ENCODE measurements around the gene GLE1. TPM values are rescaled to one million over a fixed set of nuclear protein-coding genes. Genes with fewer than 3 reads are reported as not detected.
A peak's percentile ranks its signal among the peaks of the same experiment; 100 is the strongest.

Gene GLE1
- total RNA-seq, 1 donor, result 19.2 TPM

DNA sequence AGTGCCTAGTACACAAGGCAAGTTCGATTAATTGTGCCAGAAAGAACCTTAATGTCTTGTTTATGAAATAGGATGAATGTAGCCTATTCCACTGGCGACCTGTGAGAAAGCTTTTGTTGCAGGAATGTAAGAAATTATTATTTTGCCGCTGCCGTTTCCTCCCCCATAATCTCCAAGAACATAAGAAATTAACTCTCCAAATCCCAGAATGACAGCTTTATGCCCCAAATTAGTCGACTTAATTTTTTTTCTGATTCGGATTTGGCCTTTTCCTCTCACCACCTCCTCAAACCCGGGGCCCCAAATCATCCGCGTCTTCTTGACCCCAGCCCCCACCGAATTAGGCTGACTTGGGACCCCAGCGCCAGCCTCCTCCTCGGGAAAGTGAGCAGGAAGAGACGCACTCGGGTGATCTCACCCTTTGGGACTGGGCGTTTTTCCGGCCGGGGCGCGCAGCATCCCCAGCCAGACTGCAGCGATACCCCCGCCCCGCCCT, 47.2 kb downstream of the GLE1 start:
- Histone ChIP-seq H3K27ac (ENCODE audit: low read depth, low read length) (peak overlapping the region; percentile 77), H3K4me3 (ENCODE audit: insufficient read depth, low read length) (peak overlapping the region; percentile 93), H3K79me2 (ENCODE audit: insufficient read depth, low read length) (peaks cover 42% of the 10 kb centered on the region), H2AFZ (ENCODE audit: low read length) (peak overlapping the region; percentile 62), H3K4me1 (ENCODE audit: insufficient read depth, low read length) (peaks cover 55% of the 10 kb centered on the region), H3K4me2 (ENCODE audit: insufficient read depth, low read length) (peak overlapping the region; percentile 90), H3K27me3 (ENCODE audit: insufficient read depth, low read length) (no peaks in the 10 kb centered on the region), H3K9me3 (ENCODE audit: low read depth, low read length) (no peaks in the 10 kb centered on the region), H4K20me1 (ENCODE audit: insufficient read depth, low read length) (peaks cover 38% of the 10 kb centered on the region), H3K36me3 (ENCODE audit: insufficient read depth, low read length) (peaks cover 3% of the 10 kb centered on the region)
- TF ChIP-seq, protein P1, sequence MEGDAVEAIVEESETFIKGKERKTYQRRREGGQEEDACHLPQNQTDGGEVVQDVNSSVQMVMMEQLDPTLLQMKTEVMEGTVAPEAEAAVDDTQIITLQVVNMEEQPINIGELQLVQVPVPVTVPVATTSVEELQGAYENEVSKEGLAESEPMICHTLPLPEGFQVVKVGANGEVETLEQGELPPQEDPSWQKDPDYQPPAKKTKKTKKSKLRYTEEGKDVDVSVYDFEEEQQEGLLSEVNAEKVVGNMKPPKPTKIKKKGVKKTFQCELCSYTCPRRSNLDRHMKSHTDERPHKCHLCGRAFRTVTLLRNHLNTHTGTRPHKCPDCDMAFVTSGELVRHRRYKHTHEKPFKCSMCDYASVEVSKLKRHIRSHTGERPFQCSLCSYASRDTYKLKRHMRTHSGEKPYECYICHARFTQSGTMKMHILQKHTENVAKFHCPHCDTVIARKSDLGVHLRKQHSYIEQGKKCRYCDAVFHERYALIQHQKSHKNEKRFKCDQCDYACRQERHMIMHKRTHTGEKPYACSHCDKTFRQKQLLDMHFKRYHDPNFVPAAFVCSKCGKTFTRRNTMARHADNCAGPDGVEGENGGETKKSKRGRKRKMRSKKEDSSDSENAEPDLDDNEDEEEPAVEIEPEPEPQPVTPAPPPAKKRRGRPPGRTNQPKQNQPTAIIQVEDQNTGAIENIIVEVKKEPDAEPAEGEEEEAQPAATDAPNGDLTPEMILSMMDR (IDR thresholded peaks at IDR 0.05; ENCODE audit: extremely low read depth, low read depth, low read length), result no peak
- peak; percentile 58 for DNase-seq (ENCODE audit: insufficient read length, low spot score, missing footprints)

DNA sequence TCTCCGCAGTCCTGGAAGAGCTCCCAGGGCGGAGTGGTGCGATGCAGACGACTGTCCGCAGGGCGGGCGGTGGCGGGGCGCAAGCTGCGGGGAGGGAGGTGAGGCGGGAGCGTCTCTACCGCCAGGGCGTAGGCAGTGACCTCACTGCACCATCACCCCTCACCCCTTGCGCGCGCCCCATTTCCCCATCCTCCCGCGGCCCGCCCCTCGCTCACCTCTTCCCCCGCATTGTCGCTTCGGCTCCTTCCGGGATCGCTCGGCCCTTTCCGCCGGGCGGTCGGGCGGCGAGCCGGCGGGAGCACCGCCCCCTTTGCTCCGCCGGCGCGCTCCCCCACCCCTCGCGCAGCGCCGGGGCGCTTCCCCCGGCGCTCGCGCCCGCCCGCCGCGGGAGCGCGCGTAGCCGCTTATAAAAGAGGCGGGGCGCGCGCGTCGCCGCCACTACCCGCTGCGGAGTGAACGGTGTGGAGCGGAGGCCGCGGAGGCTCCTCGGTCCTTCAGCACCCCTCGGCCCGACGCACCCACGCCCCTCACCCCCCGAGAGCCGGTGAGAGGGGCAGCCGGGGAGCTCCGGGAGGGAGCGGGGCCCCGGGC, 47.7 kb downstream of the GLE1 start, which contains the start of gene SPTAN1:
TSS of gene SPTAN1 (plus strand) at position 435 of the 591 bp plus-strand sequence. CDS start 14,154 bp downstream, outside the sequence.
- H3K36me3 ChIP-seq (ENCODE audit: insufficient read depth, low read length), result peaks cover 5% of the 10 kb centered on the region
- H3K4me2 ChIP-seq (ENCODE audit: insufficient read depth, low read length), result peak within 1 kb of the TSS; percentile 90
- H4K20me1 ChIP-seq (ENCODE audit: insufficient read depth, low read length), result peaks cover 44% of the 10 kb centered on the region
- H3K4me1 ChIP-seq (ENCODE audit: insufficient read depth, low read length), result peaks cover 61% of the 10 kb centered on the region
- peak within 1 kb of the TSS; percentile 62 for H2AFZ ChIP-seq (ENCODE audit: low read length)
- peaks cover 47% of the 10 kb centered on the region for H3K79me2 ChIP-seq (ENCODE audit: insufficient read depth, low read length)
- no peaks in the 10 kb centered on the region for H3K27me3 ChIP-seq (ENCODE audit: insufficient read depth, low read length)
- TF ChIP-seq, protein P1 (IDR thresholded peaks at IDR 0.05; ENCODE audit: extremely low read depth, low read depth, low read length), result no peak
- H3K9me3 ChIP-seq (ENCODE audit: low read depth, low read length), result no peaks in the 10 kb centered on the region
- peak within 1 kb of the TSS; percentile 93 for H3K4me3 ChIP-seq (ENCODE audit: insufficient read depth, low read length)
- H3K27ac ChIP-seq (ENCODE audit: low read depth, low read length), result peak within 1 kb of the TSS; percentile 96
- DNase-seq (ENCODE audit: insufficient read length, low spot score, missing footprints), result peak; percentile 98

DNA sequence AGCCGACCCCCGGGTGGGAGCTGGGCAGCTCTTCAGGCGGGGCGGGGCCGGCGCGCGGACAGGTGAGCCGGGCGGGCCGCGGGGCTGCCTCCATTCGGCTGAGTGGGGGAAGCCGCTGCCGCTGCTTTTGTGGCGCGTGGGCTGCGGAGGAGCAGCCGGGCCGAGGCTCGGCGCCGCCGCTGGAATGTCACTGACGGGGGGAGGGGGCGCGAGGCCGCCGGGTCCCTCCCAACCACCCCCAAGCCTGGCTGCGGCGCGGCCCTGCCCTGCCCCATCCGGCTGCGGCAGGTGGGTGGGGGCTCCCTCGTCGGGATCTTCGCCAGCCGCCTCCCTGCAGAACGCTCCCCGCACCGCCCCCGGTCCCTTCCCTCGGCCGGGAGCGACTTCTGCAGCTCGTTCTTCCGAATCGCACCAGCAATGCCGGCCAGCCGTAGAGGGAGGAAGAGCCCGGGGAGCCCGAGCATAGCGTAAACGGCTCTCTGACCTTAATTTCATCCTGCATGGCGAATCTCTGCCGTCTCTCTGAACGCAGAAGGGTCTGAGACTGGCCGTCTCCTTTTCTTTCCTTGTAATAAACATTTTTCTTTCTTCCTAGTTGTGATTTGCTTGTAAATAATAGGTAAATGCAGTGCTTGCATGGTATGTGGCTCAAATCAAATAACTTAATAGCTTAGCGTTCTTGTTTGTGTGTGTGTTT, 48.4 kb downstream of the GLE1 start:
- Histone ChIP-seq H3K4me2 (ENCODE audit: insufficient read depth, low read length) (peak overlapping the region; percentile 85), H3K36me3 (ENCODE audit: insufficient read depth, low read length) (peaks cover 5% of the 10 kb centered on the region), H3K4me3 (ENCODE audit: insufficient read depth, low read length) (peak overlapping the region; percentile 93), H4K20me1 (ENCODE audit: insufficient read depth, low read length) (peaks cover 47% of the 10 kb centered on the region), H2AFZ (ENCODE audit: low read length) (no peak overlapping the region), H3K27ac (ENCODE audit: low read depth, low read length) (peak overlapping the region; percentile 96), H3K79me2 (ENCODE audit: insufficient read depth, low read length) (peaks cover 52% of the 10 kb centered on the region), H3K4me1 (ENCODE audit: insufficient read depth, low read length) (peaks cover 64% of the 10 kb centered on the region), H3K27me3 (ENCODE audit: insufficient read depth, low read length) (no peaks in the 10 kb centered on the region), H3K9me3 (ENCODE audit: low read depth, low read length) (no peaks in the 10 kb centered on the region)
- TF ChIP-seq, protein P1 (IDR thresholded peaks at IDR 0.05; ENCODE audit: extremely low read depth, low read depth, low read length), result no peak
- DNase-seq (ENCODE audit: insufficient read length, low spot score, missing footprints), result peak; percentile 86

DNA sequence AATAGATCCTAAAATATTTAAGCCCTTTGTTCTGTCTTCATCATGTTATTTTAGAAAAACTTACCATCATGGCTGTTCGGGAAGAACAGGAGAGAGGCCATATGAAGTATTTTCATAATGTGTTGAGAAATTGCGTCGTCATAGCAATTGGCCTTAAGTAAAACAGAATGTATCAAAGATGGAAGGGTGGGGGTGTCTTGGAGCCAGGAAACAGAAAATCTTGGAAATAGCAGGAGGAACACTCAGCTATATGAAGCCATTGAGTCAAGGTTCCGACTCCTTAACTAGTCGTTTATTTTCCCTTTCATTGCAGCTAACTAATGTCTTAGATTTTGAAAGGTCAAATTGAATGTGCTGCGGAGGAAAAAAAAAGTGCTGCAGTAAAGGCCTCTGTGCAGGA, 49.2 kb downstream of the GLE1 start:
- H3K27ac ChIP-seq (ENCODE audit: low read depth, low read length), result peak overlapping the region; percentile 96
- peak overlapping the region; percentile 85 for H3K4me2 ChIP-seq (ENCODE audit: insufficient read depth, low read length)
- peak overlapping the region; percentile 93 for H3K4me3 ChIP-seq (ENCODE audit: insufficient read depth, low read length)
- H3K36me3 ChIP-seq (ENCODE audit: insufficient read depth, low read length), result peaks cover 5% of the 10 kb centered on the region
- H3K27me3 ChIP-seq (ENCODE audit: insufficient read depth, low read length), result no peaks in the 10 kb centered on the region
- H3K79me2 ChIP-seq (ENCODE audit: insufficient read depth, low read length), result peaks cover 58% of the 10 kb centered on the region
- DNase-seq (ENCODE audit: insufficient read length, low spot score, missing footprints), result peak; percentile 87
- H2AFZ ChIP-seq (ENCODE audit: low read length), result no peak overlapping the region
- TF ChIP-seq, protein P1 (IDR thresholded peaks at IDR 0.05; ENCODE audit: extremely low read depth, low read depth, low read length), result no peak
- H3K4me1 ChIP-seq (ENCODE audit: insufficient read depth, low read length), result peaks cover 72% of the 10 kb centered on the region
- H3K9me3 ChIP-seq (ENCODE audit: low read depth, low read length), result no peaks in the 10 kb centered on the region
- peaks cover 55% of the 10 kb centered on the region for H4K20me1 ChIP-seq (ENCODE audit: insufficient read depth, low read length)

Measured in osteoblast (primary cell).